Hypothalamus (tissue), 51 donors: Measurements from ENCODE around the gene ARSA.
"Not testable (repeated sequence)": the region's sequence is repeated elsewhere in the genome, so short reads cannot be mapped to it uniquely, and the experiment has no call there.

Experiments
- DNase-seq, 51 donors: peaks; one replicate each; lab custom pipeline; 2025; lab: John Stamatoyannopoulos, UW

Gene ARSA

GRCh38 chr22:50624347-50625130, 3.4 kb downstream of the ARSA start:
- no peak for DNase-seq

- no peak for DNase-seq
Measured at GRCh38 chr22:50622723-50623327, 5.1 kb downstream of the ARSA start.

GRCh38 chr22:50621948-50622722, 5.8 kb downstream of the ARSA start:
- DNase-seq: no peak

GRCh38 chr22:50621356-50621880, 6.5 kb downstream of the ARSA start:
- no peak for DNase-seq

GRCh38 chr22:50620593-50621355, 7.2 kb downstream of the ARSA start:
- peak in 15 of 51 donors; percentile 15 to 82 (median 39) for DNase-seq

GRCh38 chr22:50614296-50614695, 13.7 kb downstream of the ARSA start:
- not testable (repeated sequence) for DNase-seq

- DNase-seq: no peak
Measured at GRCh38 chr22:50613291-50613981, 14.5 kb downstream of the ARSA start.

GRCh38 chr22:50612528-50613221, 15.3 kb downstream of the ARSA start:
- no peak for DNase-seq

- no peak for DNase-seq
Measured at GRCh38 chr22:50612168-50612527, 15.8 kb downstream of the ARSA start.

GRCh38 chr22:50611341-50612060, 16.5 kb downstream of the ARSA start:
- no peak for DNase-seq

GRCh38 chr22:50610581-50610980, 17.4 kb downstream of the ARSA start:
- no peak for DNase-seq

GRCh38 chr22:50610041-50610451, 17.9 kb downstream of the ARSA start:
- no peak for DNase-seq

- DNase-seq: no peak
Measured at GRCh38 chr22:50609599-50609998, 18.4 kb downstream of the ARSA start.

GRCh38 chr22:50608996-50609395, 19.0 kb downstream of the ARSA start:
- no peak for DNase-seq

- not testable (repeated sequence) for DNase-seq
Measured at GRCh38 chr22:50608058-50608840, 19.7 kb downstream of the ARSA start.

GRCh38 chr22:50607659-50608020, 20.3 kb downstream of the ARSA start:
- DNase-seq: no peak

- no peak for DNase-seq
Measured at GRCh38 chr22:50606946-50607658, 20.9 kb downstream of the ARSA start.
